ENCODE results near the gene POU2F1. TPM values are rescaled to one million over a fixed set of nuclear protein-coding genes. Genes with fewer than 3 reads are reported as not detected.
"Not testable (repeated sequence)": the region's sequence is repeated elsewhere in the genome, so short reads cannot be mapped to it uniquely, and the experiment has no call there.

Gene POU2F1
- total RNA-seq, 3 donors from 2014 or later = 20.0 to 29.0 (median 21.0) TPM

DNA sequence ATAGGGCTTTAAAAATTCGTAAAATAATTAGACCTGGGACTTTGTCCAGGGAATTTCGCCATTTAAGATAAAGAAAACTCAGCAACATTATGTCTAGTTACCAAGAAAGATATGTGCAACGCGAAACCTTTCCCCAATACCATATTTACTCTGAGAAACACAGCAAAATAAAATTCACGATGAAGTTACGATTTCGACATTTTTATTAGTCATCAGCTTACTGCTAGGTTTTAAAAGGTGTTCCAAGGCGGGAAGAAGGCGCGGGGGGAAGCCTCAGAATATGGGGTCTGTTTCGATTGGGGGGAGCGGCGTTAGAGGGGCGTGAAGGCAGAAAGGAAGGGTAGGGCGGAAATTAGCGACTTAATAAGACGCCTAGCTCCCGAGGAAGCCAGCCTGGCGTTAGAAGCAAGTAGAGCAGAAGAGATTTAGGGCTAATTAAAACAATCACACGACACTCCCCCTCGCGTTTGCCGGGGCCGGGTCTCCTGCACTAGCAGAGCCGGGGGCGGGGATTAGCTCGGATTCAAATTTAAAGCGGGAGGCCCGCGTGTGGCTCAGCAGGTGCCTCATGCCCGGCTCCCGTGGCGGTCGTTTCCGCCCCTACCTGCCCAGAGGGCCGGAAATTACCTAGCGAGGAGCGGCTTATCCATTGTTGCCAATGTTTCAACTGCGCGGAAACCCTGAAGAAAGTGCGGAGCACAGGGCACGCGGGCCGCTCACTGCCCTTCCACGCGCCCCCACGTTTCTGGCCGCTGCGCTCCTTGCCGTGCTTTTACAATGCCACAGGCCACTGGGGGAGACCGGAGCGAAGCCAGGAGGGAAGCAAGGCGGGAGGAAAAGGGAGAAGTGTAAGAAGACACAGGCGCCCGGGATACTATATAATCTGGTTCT, 795 bp upstream of the POU2F1 start:
- H3K9me3 ChIP-seq = no peaks in the 10 kb centered on the region
- no peaks in the 10 kb centered on the region for H3K27me3 ChIP-seq
- DNase-seq (ENCODE audit: low spot score in 2 of 2) = peak; percentile 74 to 76
- peak overlapping the region; percentile 77 to 99 for H3K27ac ChIP-seq
- peak overlapping the region; percentile 94 for H3K4me3 ChIP-seq
- no peaks in the 10 kb centered on the region for H3K4me1 ChIP-seq
- intact Hi-C loops (cut with DNase I; ENCODE audit: low total_unique reads) = no loop called here
- TF ChIP-seq POLR2A (IDR thresholded peaks at IDR 0.05) (peak; percentile 45), POLR2AphosphoS5 (IDR thresholded peaks at IDR 0.05) (peak; percentile 56 to 73 (median 67)), CTCF (IDR thresholded peaks at IDR 0.05) (peak in 1 of 3 donors; percentile 13)
- H3K36me3 ChIP-seq = no peaks in the 10 kb centered on the region

DNA sequence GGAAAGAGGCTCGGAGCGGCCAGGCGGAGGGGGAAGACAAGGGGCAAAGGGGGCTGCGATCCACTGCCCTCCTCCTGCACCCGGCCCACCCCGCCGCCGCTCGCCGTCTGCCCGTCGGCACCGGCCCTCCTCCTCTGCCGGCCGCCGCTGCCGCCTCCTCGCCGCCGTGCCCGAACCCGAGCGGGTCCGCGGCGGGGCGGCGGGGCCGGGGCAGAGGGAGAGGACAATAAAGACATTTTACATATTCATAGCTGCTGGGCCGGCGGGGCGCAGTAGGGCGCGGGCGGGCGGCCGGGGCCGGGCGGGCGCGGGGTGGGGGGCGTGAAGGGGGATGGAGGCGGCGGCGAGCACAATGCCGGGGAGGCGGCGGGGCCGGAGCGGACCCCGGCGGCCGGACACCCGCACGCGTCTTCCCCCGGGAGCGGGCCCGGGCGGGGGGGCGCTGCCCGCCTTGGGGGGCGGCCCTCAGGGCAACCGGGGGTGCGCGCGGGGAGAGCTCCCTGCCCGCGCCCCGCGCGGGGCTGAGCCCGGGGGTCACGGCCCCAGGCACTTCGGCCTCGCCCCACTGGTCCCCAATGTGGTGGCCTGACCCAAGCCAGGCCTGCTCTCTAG, 546 bp downstream of the POU2F1 start:
- Histone ChIP-seq H3K4me1 (no peaks in the 10 kb centered on the region), H3K36me3 (no peaks in the 10 kb centered on the region), H3K4me3 (peak overlapping the region; percentile 94), H3K27ac (peak overlapping the region; percentile 99 to 100), H3K9me3 (no peaks in the 10 kb centered on the region), H3K27me3 (no peaks in the 10 kb centered on the region)
- no peak for TF ChIP-seq CTCF (IDR thresholded peaks at IDR 0.05)
- no peak for TF ChIP-seq POLR2AphosphoS5 (IDR thresholded peaks at IDR 0.05)
- no peak for TF ChIP-seq POLR2A (IDR thresholded peaks at IDR 0.05)
- intact Hi-C loops (cut with DNase I; ENCODE audit: low total_unique reads) = no loop called here
- no peak for DNase-seq (ENCODE audit: low spot score in 2 of 2)

GRCh38 chr1:167221738-167222610, 1.3 kb downstream of the POU2F1 start:
- Histone ChIP-seq H3K4me1 (no peaks in the 10 kb centered on the region), H3K9me3 (no peaks in the 10 kb centered on the region), H3K27me3 (no peaks in the 10 kb centered on the region), H3K4me3 (peak overlapping the region; percentile 94), H3K27ac (peak overlapping the region; percentile 99 to 100), H3K36me3 (no peaks in the 10 kb centered on the region)
- intact Hi-C loops (cut with DNase I; ENCODE audit: low total_unique reads) = no loop called here
- TF ChIP-seq POLR2AphosphoS5 (IDR thresholded peaks at IDR 0.05) (peak in 2 of 3 donors; percentile 57 to 79), POLR2A (IDR thresholded peaks at IDR 0.05) (peak; percentile 41), CTCF (IDR thresholded peaks at IDR 0.05) (no peak)
- peak; percentile 55 to 67 for DNase-seq (ENCODE audit: low spot score in 2 of 2)

- no peak for TF ChIP-seq POLR2AphosphoS5 (IDR thresholded peaks at IDR 0.05)
- no peak for TF ChIP-seq CTCF (IDR thresholded peaks at IDR 0.05)
- TF ChIP-seq POLR2A (IDR thresholded peaks at IDR 0.05) = no peak
- Histone ChIP-seq H3K9me3 (no peaks in the 10 kb centered on the region), H3K27me3 (no peaks in the 10 kb centered on the region), H3K4me1 (no peaks in the 10 kb centered on the region), H3K36me3 (no peaks in the 10 kb centered on the region), H3K27ac (peak overlapping the region; percentile 99 to 100), H3K4me3 (no peak overlapping the region)
- intact Hi-C loops (cut with DNase I; ENCODE audit: low total_unique reads) = no loop called here
- DNase-seq (ENCODE audit: low spot score in 2 of 2) = no peak
These were observed 2.7 kb downstream of the POU2F1 start for GRCh38 chr1:167223144-167224103.

DNA sequence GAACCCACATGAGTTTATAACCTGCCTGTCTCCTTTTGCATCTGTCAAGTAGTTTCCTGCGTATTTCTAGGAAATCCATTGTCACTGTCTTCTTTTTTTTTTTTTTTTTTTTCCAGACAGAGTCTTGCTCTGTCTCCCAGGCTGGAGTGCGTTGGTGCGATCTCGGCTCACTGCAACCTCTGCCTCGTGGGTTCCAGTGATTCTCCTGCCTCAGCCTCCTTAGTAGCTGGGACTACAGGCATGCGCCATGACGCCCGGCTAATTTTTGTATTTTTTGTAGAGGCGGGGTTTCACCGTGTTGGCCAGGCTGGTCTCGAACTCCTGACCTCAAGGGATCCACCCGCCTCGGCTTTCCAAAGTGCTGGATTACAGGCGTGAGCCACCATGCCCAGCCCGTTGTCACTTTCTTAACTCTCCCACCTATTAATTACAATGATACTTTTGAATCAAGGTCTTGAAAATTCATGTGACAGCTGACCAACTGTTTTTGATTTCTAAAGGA, 4.1 kb downstream of the POU2F1 start:
- intact Hi-C loops (cut with DNase I; ENCODE audit: low total_unique reads); H3K36me3 ChIP-seq; DNase-seq (ENCODE audit: low spot score in 2 of 2); H3K27ac ChIP-seq; H3K27me3 ChIP-seq; H3K9me3 ChIP-seq; H3K4me3 ChIP-seq; H3K4me1 ChIP-seq: not testable (repeated sequence)
